Measurements from ENCODE around the gene HOXA5. TPM values are rescaled to one million over a fixed set of nuclear protein-coding genes. Genes with fewer than 3 reads are reported as not detected.

HOXA5 gene
- total and polyA plus RNA-seq, 10 of the 15 experiments (the other 5 are each of a cell fraction or from before 2014, with no cell fraction given), result 0.05 to 0.13 TPM; not detected in 8

- TF ChIP-seq, protein P1, sequence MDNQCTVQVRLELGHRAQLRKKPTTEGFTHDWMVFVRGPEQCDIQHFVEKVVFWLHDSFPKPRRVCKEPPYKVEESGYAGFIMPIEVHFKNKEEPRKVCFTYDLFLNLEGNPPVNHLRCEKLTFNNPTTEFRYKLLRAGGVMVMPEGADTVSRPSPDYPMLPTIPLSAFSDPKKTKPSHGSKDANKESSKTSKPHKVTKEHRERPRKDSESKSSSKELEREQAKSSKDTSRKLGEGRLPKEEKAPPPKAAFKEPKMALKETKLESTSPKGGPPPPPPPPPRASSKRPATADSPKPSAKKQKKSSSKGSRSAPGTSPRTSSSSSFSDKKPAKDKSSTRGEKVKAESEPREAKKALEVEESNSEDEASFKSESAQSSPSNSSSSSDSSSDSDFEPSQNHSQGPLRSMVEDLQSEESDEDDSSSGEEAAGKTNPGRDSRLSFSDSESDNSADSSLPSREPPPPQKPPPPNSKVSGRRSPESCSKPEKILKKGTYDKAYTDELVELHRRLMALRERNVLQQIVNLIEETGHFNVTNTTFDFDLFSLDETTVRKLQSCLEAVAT (IDR thresholded peaks at IDR 0.05), result no peak
- TF ChIP-seq TBL1XR1 (IDR thresholded peaks at IDR 0.05; ENCODE audit: low read depth, low read length) (no peak), MXI1 (IDR thresholded peaks at IDR 0.05; ENCODE audit: low read depth, low read length) (no peak), RB1 (IDR thresholded peaks at IDR 0.05; ENCODE audit: borderline replicate concordance) (0 out of 2 replicates have a peak, but pooled peaks have one; percentile 76), IKZF1 (conservative IDR thresholded peaks at IDR 0.05) (0 out of 2 replicates have a peak, but pooled peaks have one; percentile 32), ZNF217 (IDR thresholded peaks at IDR 0.05) (no peak), MTA3 (IDR thresholded peaks at IDR 0.05; ENCODE audit: borderline replicate concordance, low read length) (no peak), MYB (IDR thresholded peaks at IDR 0.05; ENCODE audit: borderline replicate concordance, low read depth, low read length) (no peak), TAF1 (IDR thresholded peaks at IDR 0.05; ENCODE audit: borderline replicate concordance, low read depth, low read length) (no peak), GABPA (IDR thresholded peaks at IDR 0.05; ENCODE audit: low read depth) (no peak), ZBTB11 (CRISPR knock-in tag; IDR thresholded peaks at IDR 0.05) (no peak), TARDBP (IDR thresholded peaks at IDR 0.05; ENCODE audit: borderline replicate concordance) (no peak), WRNIP1 (IDR thresholded peaks at IDR 0.05; ENCODE audit: borderline replicate concordance, low read depth, low read length) (no peak), NBN (IDR thresholded peaks at IDR 0.05) (0 out of 2 replicates have a peak, but pooled peaks have one; percentile 33), CBX5 (IDR thresholded peaks at IDR 0.05; ENCODE audit: low read depth) (no peak), SMAD5 (IDR thresholded peaks at IDR 0.05; ENCODE audit: low read depth) (no peak)
- TF ChIP-seq, protein P2, sequence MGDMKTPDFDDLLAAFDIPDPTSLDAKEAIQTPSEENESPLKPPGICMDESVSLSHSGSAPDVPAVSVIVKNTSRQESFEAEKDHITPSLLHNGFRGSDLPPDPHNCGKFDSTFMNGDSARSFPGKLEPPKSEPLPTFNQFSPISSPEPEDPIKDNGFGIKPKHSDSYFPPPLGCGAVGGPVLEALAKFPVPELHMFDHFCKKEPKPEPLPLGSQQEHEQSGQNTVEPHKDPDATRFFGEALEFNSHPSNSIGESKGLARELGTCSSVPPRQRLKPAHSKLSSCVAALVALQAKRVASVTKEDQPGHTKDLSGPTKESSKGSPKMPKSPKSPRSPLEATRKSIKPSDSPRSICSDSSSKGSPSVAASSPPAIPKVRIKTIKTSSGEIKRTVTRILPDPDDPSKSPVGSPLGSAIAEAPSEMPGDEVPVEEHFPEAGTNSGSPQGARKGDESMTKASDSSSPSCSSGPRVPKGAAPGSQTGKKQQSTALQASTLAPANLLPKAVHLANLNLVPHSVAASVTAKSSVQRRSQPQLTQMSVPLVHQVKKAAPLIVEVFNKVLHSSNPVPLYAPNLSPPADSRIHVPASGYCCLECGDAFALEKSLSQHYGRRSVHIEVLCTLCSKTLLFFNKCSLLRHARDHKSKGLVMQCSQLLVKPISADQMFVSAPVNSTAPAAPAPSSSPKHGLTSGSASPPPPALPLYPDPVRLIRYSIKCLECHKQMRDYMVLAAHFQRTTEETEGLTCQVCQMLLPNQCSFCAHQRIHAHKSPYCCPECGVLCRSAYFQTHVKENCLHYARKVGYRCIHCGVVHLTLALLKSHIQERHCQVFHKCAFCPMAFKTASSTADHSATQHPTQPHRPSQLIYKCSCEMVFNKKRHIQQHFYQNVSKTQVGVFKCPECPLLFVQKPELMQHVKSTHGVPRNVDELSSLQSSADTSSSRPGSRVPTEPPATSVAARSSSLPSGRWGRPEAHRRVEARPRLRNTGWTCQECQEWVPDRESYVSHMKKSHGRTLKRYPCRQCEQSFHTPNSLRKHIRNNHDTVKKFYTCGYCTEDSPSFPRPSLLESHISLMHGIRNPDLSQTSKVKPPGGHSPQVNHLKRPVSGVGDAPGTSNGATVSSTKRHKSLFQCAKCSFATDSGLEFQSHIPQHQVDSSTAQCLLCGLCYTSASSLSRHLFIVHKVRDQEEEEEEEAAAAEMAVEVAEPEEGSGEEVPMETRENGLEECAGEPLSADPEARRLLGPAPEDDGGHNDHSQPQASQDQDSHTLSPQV (IDR thresholded peaks at IDR 0.05), result no peak
- TF ChIP-seq, protein P3, sequence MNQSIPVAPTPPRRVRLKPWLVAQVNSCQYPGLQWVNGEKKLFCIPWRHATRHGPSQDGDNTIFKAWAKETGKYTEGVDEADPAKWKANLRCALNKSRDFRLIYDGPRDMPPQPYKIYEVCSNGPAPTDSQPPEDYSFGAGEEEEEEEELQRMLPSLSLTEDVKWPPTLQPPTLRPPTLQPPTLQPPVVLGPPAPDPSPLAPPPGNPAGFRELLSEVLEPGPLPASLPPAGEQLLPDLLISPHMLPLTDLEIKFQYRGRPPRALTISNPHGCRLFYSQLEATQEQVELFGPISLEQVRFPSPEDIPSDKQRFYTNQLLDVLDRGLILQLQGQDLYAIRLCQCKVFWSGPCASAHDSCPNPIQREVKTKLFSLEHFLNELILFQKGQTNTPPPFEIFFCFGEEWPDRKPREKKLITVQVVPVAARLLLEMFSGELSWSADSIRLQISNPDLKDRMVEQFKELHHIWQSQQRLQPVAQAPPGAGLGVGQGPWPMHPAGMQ (IDR thresholded peaks at IDR 0.05; ENCODE audit: borderline replicate concordance), result no peak
- TF ChIP-seq, protein P4, sequence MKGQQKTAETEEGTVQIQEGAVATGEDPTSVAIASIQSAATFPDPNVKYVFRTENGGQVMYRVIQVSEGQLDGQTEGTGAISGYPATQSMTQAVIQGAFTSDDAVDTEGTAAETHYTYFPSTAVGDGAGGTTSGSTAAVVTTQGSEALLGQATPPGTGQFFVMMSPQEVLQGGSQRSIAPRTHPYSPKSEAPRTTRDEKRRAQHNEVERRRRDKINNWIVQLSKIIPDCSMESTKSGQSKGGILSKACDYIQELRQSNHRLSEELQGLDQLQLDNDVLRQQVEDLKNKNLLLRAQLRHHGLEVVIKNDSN (IDR thresholded peaks at IDR 0.05; ENCODE audit: borderline replicate concordance, extremely low read length, insufficient read depth, low read depth, low read length), result no peak
Observed at GRCh38 chr7:27150568-27151340, 7.3 kb upstream of the HOXA5 start (continued).
